Left ventricle myocardium inferior (tissue), 1 donor: Measurements from ENCODE around the gene GABARAP. TPM values are rescaled to one million over a fixed set of nuclear protein-coding genes. Genes with fewer than 3 reads are reported as not detected.

Experiments
- DNase-seq: peaks from one replicate; pipeline ENCODE4 v3.0.0-alpha.2; 2020
- H3K27ac ChIP-seq: fragments of 200-600 bp; replicated peaks from 2 replicates; pipeline ENCODE4 v1.8.0; 2021
- H3K27me3 ChIP-seq: fragments of 200-600 bp; 2 replicates; pipeline ENCODE4 v1.8.0; 2021; ENCODE audit warnings: low read depth
- H3K36me3 ChIP-seq: fragments of 200-600 bp; 2 replicates; pipeline ENCODE4 v1.8.0; 2021
- H3K4me1 ChIP-seq: fragments of 200-600 bp; 2 replicates; pipeline ENCODE4 v1.8.0; 2021
- H3K4me3 ChIP-seq: fragments of 200-600 bp; 2 replicates; pipeline ENCODE4 v1.8.0; 2021; ENCODE audit warnings: mild to moderate bottlenecking, moderate library complexity
- H3K9me3 ChIP-seq: fragments of 200-600 bp; replicated peaks from 2 replicates; pipeline ENCODE4 v1.8.0; 2021
- CTCF ChIP-seq: fragments of 200-600 bp; IDR thresholded peaks from 2 replicates; pipeline ENCODE4 v1.8.0; 2021; ENCODE audit warnings: antibody characterized with exemption, mild to moderate bottlenecking, borderline replicate concordance
- intact Hi-C: fragments of 100-400 bp; cut with micrococcal nuclease; formaldehyde crosslinking; loops from one replicate; pipeline ENCODE4 v1.11.0; 2022
- total RNA-seq: library from RNA; stranded (reverse); fragmentation: NEBNext Ultra II Directional; extraction: Animal tissue kit (Norgen Biotek cat#: 25700); gene quantifications from one replicate; pipeline ENCODE4 v1.2.1, GENCODE V29; 2021
- donor health status: DM: no; HTN: yes; CAD: no; lungs with severe emphysema.

Gene GABARAP
- total RNA-seq, 1 donor from 2014 or later, result 394 TPM

- TF ChIP-seq CTCF, result no peak
- intact Hi-C loops, result no loop called here
- H3K4me3 ChIP-seq, result no peak overlapping the region
- H3K27me3 ChIP-seq, result peaks cover 35% of the 10 kb centered on the region
- peaks cover 33% of the 10 kb centered on the region for H3K4me1 ChIP-seq
- no peak overlapping the region for H3K27ac ChIP-seq
- peaks cover 55% of the 10 kb centered on the region for H3K36me3 ChIP-seq
- no peak for DNase-seq
- H3K9me3 ChIP-seq, result no peaks in the 10 kb centered on the region
These were observed 16.7 kb upstream of the GABARAP start for GRCh38 chr17:7258731-7259554.

GRCh38 chr17:7256766-7257456, 14.7 kb upstream of the GABARAP start:
- peaks cover 29% of the 10 kb centered on the region for H3K4me1 ChIP-seq
- H3K36me3 ChIP-seq, result peaks cover 58% of the 10 kb centered on the region
- no peak overlapping the region for H3K4me3 ChIP-seq
- no peak for DNase-seq
- peaks cover 15% of the 10 kb centered on the region for H3K27me3 ChIP-seq
- intact Hi-C loops, result no loop called here
- no peak for TF ChIP-seq CTCF
- H3K9me3 ChIP-seq, result no peaks in the 10 kb centered on the region
- no peak overlapping the region for H3K27ac ChIP-seq

GRCh38 chr17:7254511-7254910, 12.3 kb upstream of the GABARAP start:
- Histone ChIP-seq H3K27me3 (no peaks in the 10 kb centered on the region), H3K4me3 (no peak overlapping the region), H3K9me3 (no peaks in the 10 kb centered on the region), H3K4me1 (peaks cover 35% of the 10 kb centered on the region), H3K36me3 (peaks cover 58% of the 10 kb centered on the region), H3K27ac (no peak overlapping the region)
- intact Hi-C loops, result no loop called here
- DNase-seq, result no peak
- no peak for TF ChIP-seq CTCF

- H3K27ac ChIP-seq, result peak overlapping the region; percentile 99
- peak overlapping the region; percentile 99 for H3K4me3 ChIP-seq
- H3K4me1 ChIP-seq, result peaks cover 49% of the 10 kb centered on the region
- no peaks in the 10 kb centered on the region for H3K27me3 ChIP-seq
- intact Hi-C loops, result no loop called here
- no peaks in the 10 kb centered on the region for H3K9me3 ChIP-seq
- no peak for TF ChIP-seq CTCF
- no peak for DNase-seq
- peaks cover 44% of the 10 kb centered on the region for H3K36me3 ChIP-seq
These were observed 10.8 kb upstream of the GABARAP start for GRCh38 chr17:7253082-7253481.

GRCh38 chr17:7252176-7253043, 10.2 kb upstream of the GABARAP start, which contains the start of gene ELP5:
Gene ELP5 (plus strand): TSS chr17:7252215. CDS start chr17:7252551, 336 bp downstream.
- Histone ChIP-seq H3K27me3 (no peaks in the 10 kb centered on the region), H3K27ac (peak within 1 kb of the TSS; percentile 99), H3K4me3 (peak within 1 kb of the TSS; percentile 99), H3K9me3 (no peaks in the 10 kb centered on the region), H3K4me1 (peaks cover 52% of the 10 kb centered on the region), H3K36me3 (peaks cover 38% of the 10 kb centered on the region)
- intact Hi-C loops, result no loop called here
- TF ChIP-seq CTCF, result peak; percentile 30
- DNase-seq, result peak; percentile 95
